WTC11 (cell line): ENCODE data around the gene C9orf50. TPM values are rescaled to one million over a fixed set of nuclear protein-coding genes. Genes with fewer than 3 reads are reported as not detected.

Experiments
- ATAC-seq: fragments of 200-7000 bp; cut with Tn5 transposase; 2 replicates; pipeline ENCODE4 v1.10.0; 2021; ENCODE audit warnings: mild to moderate bottlenecking, moderate library complexity
- CTCF ChIA-PET: fragments of 300-600 bp; sonication (Branson Sonifier 250); formaldehyde crosslinking; loops from one replicate; lab custom pipeline; 2021; ENCODE audit warnings: antibody characterized with exemption; lab: Charles Lee
- POLR2A ChIA-PET: fragments of 350-600 bp; sonication (Branson Sonifier 250); formaldehyde crosslinking; loops from one replicate; lab custom pipeline; 2021; ENCODE audit warnings: antibody characterized with exemption; lab: Charles Lee
- DNase-seq: peaks from one replicate; pipeline ENCODE4 v3.0.0; 2021; ENCODE audit warnings: low spot score
- H3K27ac Mint-ChIP-seq: 2 replicates; pipeline ENCODE4 v1.8.0; 2021; ENCODE audit warnings: mixed read lengths
- H3K27me3 Mint-ChIP-seq: 2 replicates; pipeline ENCODE4 v1.8.0; 2021; ENCODE audit warnings: low read depth, mild to moderate bottlenecking, moderate library complexity, mixed read lengths
- H3K36me3 Mint-ChIP-seq: 2 replicates; pipeline ENCODE4 v1.8.0; 2021; ENCODE audit warnings: mixed read lengths
- H3K4me1 Mint-ChIP-seq: 2 replicates; pipeline ENCODE4 v1.8.0; 2022; ENCODE audit warnings: mixed read lengths
- H3K4me3 Mint-ChIP-seq: 2 replicates; pipeline ENCODE4 v1.8.0; 2021; ENCODE audit warnings: mild to moderate bottlenecking, moderate library complexity, mixed read lengths
- H3K9me3 Mint-ChIP-seq: 2 replicates; pipeline ENCODE4 v1.8.0; 2021; ENCODE audit warnings: mixed read lengths
- CBFB ChIP-seq: sonication (generic); formaldehyde crosslinking; IDR thresholded peaks from 2 replicates; pipeline ENCODE4 v1.8.1; 2022; ENCODE audit warnings: mild to moderate bottlenecking, low read depth, missing genetic modification reagents
- ELF4 ChIP-seq: sonication (generic); formaldehyde crosslinking; IDR thresholded peaks from 2 replicates; pipeline ENCODE4 v1.8.1; 2022; ENCODE audit warnings: low read depth, mild to moderate bottlenecking, moderate library complexity, missing genetic modification reagents
- FOXJ3 ChIP-seq: sonication (generic); formaldehyde crosslinking; IDR thresholded peaks from 2 replicates; pipeline ENCODE4 v1.9.0; 2021; ENCODE audit warnings: missing genetic modification reagents, mild to moderate bottlenecking, borderline replicate concordance
- GABPB1 ChIP-seq: sonication (generic); formaldehyde crosslinking; IDR thresholded peaks from 2 replicates; pipeline ENCODE4 v1.8.1; 2023; ENCODE audit warnings: mild to moderate bottlenecking, missing genetic modification reagents
- MXD4 ChIP-seq: fragments of 250-450 bp; sonication (Bioruptor Pico); IDR thresholded peaks from 2 replicates; pipeline ENCODE4 v1.8.0; 2021; ENCODE audit warnings: mild to moderate bottlenecking, moderate library complexity, borderline replicate concordance
- MYBL2 ChIP-seq: sonication (generic); formaldehyde crosslinking; IDR thresholded peaks from 2 replicates; pipeline ENCODE4 v1.8.1; 2023; ENCODE audit warnings: mild to moderate bottlenecking, moderate library complexity, missing genetic modification reagents
- NFYB ChIP-seq: sonication (generic); formaldehyde crosslinking; conservative IDR thresholded peaks from 2 replicates; pipeline ENCODE4 v1.8.0; 2022; ENCODE audit warnings: low read depth, missing genetic modification reagents
- SMAD3 ChIP-seq: sonication (generic); formaldehyde crosslinking; IDR thresholded peaks from 2 replicates; pipeline ENCODE4 v1.8.0; 2022; ENCODE audit warnings: missing genetic modification reagents, mild to moderate bottlenecking, borderline replicate concordance
- SMAD4 ChIP-seq: sonication (generic); formaldehyde crosslinking; IDR thresholded peaks from 2 replicates; pipeline ENCODE4 v1.8.0; 2022; ENCODE audit warnings: mild to moderate bottlenecking, missing genetic modification reagents
- SP1 ChIP-seq: sonication (generic); formaldehyde crosslinking; conservative IDR thresholded peaks from 2 replicates; pipeline ENCODE4 v1.8.1; 2022; ENCODE audit warnings: missing genetic modification reagents
- TEAD4 ChIP-seq: sonication (generic); formaldehyde crosslinking; IDR thresholded peaks from 2 replicates; pipeline ENCODE4 v1.8.0; 2022; ENCODE audit warnings: mild to moderate bottlenecking, missing genetic modification reagents
- ZNF219 ChIP-seq: sonication (generic); formaldehyde crosslinking; IDR thresholded peaks from 2 replicates; pipeline ENCODE4 v1.8.0; 2023; ENCODE audit warnings: missing genetic modification reagents, mild to moderate bottlenecking, borderline replicate concordance
- ZNF263 ChIP-seq: sonication (generic); formaldehyde crosslinking; IDR thresholded peaks from 2 replicates; pipeline ENCODE4 v1.8.1; 2022; ENCODE audit warnings: low read depth, mild to moderate bottlenecking, moderate library complexity, missing genetic modification reagents
- ZNF423 ChIP-seq: fragments of 250-450 bp; sonication (Bioruptor Pico); IDR thresholded peaks from 2 replicates; pipeline ENCODE4 v2.1.2; 2022; ENCODE audit warnings: mild to moderate bottlenecking, moderate library complexity
- total RNA-seq: library from RNA; stranded (reverse); gene quantifications from 3 replicates; pipeline ENCODE4 v1.2.3, GENCODE V29; 2021
- TF ChIP-seq, protein P1 (sequence below): sonication (generic); formaldehyde crosslinking; IDR thresholded peaks from 2 replicates; pipeline ENCODE4 v1.8.0; 2022; ENCODE audit warnings: mild to moderate bottlenecking, missing genetic modification reagents
- TF ChIP-seq, protein P2 (sequence below): sonication (generic); formaldehyde crosslinking; IDR thresholded peaks from 2 replicates; pipeline ENCODE4 v1.8.0; 2023; ENCODE audit warnings: missing genetic modification reagents, mild to moderate bottlenecking, borderline replicate concordance
- TF ChIP-seq, protein P3 (sequence below): sonication (generic); formaldehyde crosslinking; IDR thresholded peaks from 2 replicates; pipeline ENCODE4 v1.8.1; 2022; ENCODE audit warnings: mild to moderate bottlenecking, moderate library complexity, missing genetic modification reagents
- TF ChIP-seq, protein P4 (sequence below): sonication (generic); formaldehyde crosslinking; IDR thresholded peaks from 2 replicates; pipeline ENCODE4 v1.8.1; 2023; ENCODE audit warnings: mild to moderate bottlenecking, moderate library complexity, missing genetic modification reagents
- TF ChIP-seq, protein P5 (sequence below): sonication (generic); formaldehyde crosslinking; IDR thresholded peaks from 2 replicates; pipeline ENCODE4 v1.8.1; 2022; ENCODE audit warnings: mild to moderate bottlenecking, missing genetic modification reagents, moderate library complexity, borderline replicate concordance

Gene C9orf50
- total RNA-seq, 1 experiment from 2014 or later, result 0.11 TPM

DNA sequence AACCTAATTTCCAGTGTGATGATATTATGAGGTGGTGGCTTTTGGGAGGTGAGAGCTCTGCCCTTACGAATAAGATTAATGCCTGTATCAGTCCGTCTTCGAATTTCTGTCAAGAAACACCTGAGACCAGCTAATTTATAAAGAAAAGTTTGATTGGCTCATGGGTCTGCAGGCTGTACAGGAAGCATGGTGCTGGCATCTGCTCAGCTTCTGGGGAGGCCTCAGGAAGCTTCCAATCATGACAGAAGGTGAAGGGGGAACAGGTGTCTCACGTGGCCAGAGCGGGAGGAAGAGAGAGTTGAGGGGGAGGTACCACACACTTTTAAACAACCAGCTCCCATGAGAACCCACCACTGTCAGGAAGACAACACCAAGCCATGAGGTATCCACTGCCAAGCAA is 46.9 kb downstream of the C9orf50 start (continued):
- no peak for TF ChIP-seq SMAD3 (CRISPR knock-in tag)

DNA sequence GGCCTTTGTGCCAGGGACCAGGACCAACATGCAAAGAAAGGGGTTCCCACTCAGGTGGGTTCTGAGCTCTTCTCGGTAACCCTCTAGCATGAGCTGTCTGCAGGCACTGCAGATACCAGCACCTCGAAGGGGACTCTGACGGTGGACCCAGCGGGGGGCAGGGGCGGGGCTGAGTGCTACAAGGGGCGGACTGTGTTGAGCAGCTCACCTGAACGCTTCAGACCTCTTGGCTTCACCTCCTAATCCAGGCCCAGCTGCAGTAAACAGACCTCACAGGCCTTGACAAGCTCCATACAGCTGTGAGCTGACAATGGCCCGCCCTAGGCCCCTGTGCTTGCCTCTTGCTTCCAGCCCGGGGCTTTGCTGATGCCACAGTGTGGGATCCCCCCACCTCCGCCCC is 48.4 kb downstream of the C9orf50 start:
- DNase-seq, result no peak
- CTCF ChIA-PET, result interaction anchor here (1.4 kb wide), 2 partner anchors 39 to 430 kb away, joined by 3 to 5 read pairs; no protein-coding TSS in a partner anchor
- TF ChIP-seq SP1 (CRISPR knock-in tag) (no peak), ELF4 (CRISPR knock-in tag) (no peak), NFYB (no peak), MYBL2 (CRISPR knock-in tag) (no peak), CBFB (no peak), SMAD4 (no peak), ZNF423 (CRISPR knock-in tag) (no peak), TEAD4 (CRISPR knock-in tag) (no peak), ZNF219 (CRISPR knock-in tag) (no peak), FOXJ3 (no peak)
- TF ChIP-seq, protein P1, sequence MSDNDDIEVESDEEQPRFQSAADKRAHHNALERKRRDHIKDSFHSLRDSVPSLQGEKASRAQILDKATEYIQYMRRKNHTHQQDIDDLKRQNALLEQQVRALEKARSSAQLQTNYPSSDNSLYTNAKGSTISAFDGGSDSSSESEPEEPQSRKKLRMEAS (CRISPR knock-in tag), result no peak
- TF ChIP-seq, protein P2, sequence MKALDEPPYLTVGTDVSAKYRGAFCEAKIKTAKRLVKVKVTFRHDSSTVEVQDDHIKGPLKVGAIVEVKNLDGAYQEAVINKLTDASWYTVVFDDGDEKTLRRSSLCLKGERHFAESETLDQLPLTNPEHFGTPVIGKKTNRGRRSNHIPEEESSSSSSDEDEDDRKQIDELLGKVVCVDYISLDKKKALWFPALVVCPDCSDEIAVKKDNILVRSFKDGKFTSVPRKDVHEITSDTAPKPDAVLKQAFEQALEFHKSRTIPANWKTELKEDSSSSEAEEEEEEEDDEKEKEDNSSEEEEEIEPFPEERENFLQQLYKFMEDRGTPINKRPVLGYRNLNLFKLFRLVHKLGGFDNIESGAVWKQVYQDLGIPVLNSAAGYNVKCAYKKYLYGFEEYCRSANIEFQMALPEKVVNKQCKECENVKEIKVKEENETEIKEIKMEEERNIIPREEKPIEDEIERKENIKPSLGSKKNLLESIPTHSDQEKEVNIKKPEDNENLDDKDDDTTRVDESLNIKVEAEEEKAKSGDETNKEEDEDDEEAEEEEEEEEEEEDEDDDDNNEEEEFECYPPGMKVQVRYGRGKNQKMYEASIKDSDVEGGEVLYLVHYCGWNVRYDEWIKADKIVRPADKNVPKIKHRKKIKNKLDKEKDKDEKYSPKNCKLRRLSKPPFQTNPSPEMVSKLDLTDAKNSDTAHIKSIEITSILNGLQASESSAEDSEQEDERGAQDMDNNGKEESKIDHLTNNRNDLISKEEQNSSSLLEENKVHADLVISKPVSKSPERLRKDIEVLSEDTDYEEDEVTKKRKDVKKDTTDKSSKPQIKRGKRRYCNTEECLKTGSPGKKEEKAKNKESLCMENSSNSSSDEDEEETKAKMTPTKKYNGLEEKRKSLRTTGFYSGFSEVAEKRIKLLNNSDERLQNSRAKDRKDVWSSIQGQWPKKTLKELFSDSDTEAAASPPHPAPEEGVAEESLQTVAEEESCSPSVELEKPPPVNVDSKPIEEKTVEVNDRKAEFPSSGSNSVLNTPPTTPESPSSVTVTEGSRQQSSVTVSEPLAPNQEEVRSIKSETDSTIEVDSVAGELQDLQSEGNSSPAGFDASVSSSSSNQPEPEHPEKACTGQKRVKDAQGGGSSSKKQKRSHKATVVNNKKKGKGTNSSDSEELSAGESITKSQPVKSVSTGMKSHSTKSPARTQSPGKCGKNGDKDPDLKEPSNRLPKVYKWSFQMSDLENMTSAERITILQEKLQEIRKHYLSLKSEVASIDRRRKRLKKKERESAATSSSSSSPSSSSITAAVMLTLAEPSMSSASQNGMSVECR, result no peak
- TF ChIP-seq, protein P3, sequence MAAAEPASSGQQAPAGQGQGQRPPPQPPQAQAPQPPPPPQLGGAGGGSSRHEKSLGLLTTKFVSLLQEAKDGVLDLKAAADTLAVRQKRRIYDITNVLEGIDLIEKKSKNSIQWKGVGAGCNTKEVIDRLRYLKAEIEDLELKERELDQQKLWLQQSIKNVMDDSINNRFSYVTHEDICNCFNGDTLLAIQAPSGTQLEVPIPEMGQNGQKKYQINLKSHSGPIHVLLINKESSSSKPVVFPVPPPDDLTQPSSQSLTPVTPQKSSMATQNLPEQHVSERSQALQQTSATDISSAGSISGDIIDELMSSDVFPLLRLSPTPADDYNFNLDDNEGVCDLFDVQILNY (CRISPR knock-in tag), result no peak
- TF ChIP-seq, protein P4, sequence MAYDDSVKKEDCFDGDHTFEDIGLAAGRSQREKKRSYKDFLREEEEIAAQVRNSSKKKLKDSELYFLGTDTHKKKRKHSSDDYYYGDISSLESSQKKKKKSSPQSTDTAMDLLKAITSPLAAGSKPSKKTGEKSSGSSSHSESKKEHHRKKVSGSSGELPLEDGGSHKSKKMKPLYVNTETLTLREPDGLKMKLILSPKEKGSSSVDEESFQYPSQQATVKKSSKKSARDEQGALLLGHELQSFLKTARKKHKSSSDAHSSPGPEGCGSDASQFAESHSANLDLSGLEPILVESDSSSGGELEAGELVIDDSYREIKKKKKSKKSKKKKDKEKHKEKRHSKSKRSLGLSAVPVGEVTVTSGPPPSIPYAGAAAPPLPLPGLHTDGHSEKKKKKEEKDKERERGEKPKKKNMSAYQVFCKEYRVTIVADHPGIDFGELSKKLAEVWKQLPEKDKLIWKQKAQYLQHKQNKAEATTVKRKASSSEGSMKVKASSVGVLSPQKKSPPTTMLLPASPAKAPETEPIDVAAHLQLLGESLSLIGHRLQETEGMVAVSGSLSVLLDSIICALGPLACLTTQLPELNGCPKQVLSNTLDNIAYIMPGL (CRISPR knock-in tag), result no peak
- TF ChIP-seq, protein P5, sequence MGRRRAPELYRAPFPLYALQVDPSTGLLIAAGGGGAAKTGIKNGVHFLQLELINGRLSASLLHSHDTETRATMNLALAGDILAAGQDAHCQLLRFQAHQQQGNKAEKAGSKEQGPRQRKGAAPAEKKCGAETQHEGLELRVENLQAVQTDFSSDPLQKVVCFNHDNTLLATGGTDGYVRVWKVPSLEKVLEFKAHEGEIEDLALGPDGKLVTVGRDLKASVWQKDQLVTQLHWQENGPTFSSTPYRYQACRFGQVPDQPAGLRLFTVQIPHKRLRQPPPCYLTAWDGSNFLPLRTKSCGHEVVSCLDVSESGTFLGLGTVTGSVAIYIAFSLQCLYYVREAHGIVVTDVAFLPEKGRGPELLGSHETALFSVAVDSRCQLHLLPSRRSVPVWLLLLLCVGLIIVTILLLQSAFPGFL, result no peak
- TF ChIP-seq, all 79 proteins: peak for 0
- H3K36me3 Mint-ChIP-seq, result peaks cover 6% of the 10 kb centered on the region
- H3K27me3 Mint-ChIP-seq, result peaks cover 23% of the 10 kb centered on the region
- POLR2A ChIA-PET, result interaction anchor here (0.6 kb wide), 1 partner anchor 569 kb away, joined by 5 read pairs; no protein-coding TSS in a partner anchor
- H3K27ac Mint-ChIP-seq, result no peak overlapping the region
- peaks cover 24% of the 10 kb centered on the region for H3K4me1 Mint-ChIP-seq
- H3K4me3 Mint-ChIP-seq, result no peak overlapping the region
- no peak for ATAC-seq
- peaks cover 7% of the 10 kb centered on the region for H3K9me3 Mint-ChIP-seq

DNA sequence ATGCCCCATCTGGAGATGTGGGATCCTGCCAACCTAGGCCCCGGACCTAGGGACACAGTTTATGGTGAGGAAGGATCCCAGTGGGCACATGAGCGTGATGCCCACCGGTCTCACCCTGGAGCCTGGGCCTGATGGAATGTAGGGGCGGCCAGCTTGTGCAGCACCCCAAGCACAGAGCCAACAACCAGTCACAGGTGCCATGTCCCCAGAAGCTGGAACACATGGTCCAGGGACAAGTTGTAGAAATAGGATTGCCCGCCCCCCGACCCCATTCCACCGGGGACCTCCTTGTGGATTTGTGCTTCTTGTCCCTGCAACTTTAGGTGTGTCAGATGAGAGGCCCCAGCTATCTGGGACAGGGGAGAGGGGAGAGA is 48.9 kb downstream of the C9orf50 start:
- Mint-ChIP-seq H3K9me3 (peaks cover 7% of the 10 kb centered on the region), H3K27ac (no peak overlapping the region), H3K4me3 (no peak overlapping the region), H3K4me1 (peaks cover 28% of the 10 kb centered on the region), H3K27me3 (peaks cover 24% of the 10 kb centered on the region), H3K36me3 (peaks cover 6% of the 10 kb centered on the region)
- ATAC-seq (no peak), DNase-seq (no peak)
- ChIA-PET POLR2A (interaction anchor here (0.6 kb wide), 1 partner anchor 568 kb away, joined by 5 read pairs; no protein-coding TSS in a partner anchor), CTCF (interaction anchor here (1.4 to 2.4 kb wide), 3 partner anchors 9 to 429 kb away, joined by 3 to 7 read pairs (median 5); no protein-coding TSS in a partner anchor)
- TF ChIP-seq ZNF219 (CRISPR knock-in tag), result no peak
- no peak for TF ChIP-seq ZNF263 (CRISPR knock-in tag)
- TF ChIP-seq GABPB1, result no peak
- TF ChIP-seq MXD4, result no peak
- TF ChIP-seq SMAD4, result no peak
- TF ChIP-seq, protein P2, result no peak
